ENCODE data around the gene RIBC2.

Gene RIBC2

DNA sequence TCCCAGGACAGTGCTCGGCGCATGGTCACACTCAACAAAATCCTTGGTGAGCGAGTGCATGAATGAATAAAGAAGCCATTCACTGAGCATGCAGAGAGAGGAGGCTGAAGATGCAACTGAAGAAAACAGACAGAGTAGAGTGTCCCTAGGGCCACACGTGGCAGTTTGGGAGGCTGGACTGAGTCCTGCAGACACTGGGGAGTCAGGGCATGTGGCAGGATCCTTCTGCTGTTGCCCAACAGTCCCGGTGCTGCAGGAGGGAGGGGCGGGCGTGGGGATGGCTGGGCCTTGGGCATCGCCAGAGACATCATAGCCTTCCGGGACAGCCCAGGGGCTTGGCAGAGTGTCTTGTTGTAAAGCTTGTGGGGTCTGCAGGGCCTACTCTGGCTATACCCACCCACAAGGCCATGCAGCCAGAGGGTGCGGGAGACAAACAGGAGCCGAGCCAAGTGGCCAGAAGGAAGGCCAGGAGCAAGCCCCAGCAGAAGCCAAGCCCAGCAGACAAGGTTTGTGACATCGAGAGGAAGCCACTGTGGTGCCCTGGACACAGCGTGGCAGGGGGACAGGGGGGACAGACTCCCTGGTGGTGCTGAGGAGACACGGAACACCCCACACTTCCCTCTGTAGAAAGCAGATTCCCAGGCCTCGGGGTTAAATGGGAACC is 62.5 kb downstream of the RIBC2 start:
- DNase-seq: no peak

DNA sequence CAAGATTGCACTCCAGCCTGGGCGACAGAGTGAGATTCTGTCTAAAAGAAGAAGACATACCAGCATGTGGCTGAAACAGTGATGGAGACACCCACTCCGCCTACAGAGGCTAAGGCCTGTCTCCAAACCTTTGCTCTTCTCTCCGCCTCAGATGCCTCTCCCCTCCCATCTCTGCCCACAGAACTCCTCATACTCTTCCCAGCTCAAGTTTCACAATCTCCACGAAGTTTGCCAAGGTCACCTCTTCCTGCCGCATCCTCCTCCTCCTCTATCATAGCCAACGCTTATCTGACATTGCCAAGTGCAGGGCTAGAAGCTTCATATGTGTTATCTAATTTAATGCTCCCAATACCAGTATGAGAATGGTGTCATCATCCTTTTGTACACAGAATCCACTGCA is 63.3 kb downstream of the RIBC2 start:
- no peak for DNase-seq

DNA sequence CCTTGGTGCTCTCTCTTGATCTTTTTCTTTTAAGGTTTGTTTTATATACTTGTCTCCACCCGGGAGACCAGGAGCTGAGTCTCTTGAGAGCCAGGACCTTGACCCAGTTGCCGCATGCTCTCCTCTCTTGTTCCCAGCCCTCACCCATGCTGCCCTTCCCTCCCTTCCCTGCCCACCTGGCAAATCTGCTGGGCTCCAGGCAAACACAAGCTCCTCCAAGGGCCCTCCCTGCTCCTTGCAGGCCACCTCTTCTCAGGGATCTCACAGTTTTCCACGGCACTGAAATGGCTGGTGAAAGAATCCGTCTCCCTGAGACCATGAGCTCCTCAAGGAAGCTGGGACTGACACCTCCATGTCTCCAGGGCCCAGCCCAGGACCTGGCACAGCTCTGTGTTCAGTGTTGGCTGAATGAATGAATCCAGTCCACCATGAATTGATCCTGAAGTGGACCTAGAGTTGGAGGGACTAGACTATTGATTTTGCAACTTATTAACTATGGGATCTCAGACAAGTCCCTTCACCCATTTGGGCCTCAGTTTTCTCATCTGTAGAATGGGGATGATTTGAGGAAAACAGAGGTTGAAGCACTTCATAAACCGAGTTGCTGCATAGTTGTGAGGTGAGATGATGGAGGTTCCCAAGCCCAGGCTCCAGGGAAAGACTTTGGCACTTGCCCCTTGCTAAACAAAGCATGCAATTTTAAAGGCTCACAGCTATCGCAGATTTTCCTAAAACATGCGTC is 64.0 kb downstream of the RIBC2 start:
- DNase-seq: no peak

DNA sequence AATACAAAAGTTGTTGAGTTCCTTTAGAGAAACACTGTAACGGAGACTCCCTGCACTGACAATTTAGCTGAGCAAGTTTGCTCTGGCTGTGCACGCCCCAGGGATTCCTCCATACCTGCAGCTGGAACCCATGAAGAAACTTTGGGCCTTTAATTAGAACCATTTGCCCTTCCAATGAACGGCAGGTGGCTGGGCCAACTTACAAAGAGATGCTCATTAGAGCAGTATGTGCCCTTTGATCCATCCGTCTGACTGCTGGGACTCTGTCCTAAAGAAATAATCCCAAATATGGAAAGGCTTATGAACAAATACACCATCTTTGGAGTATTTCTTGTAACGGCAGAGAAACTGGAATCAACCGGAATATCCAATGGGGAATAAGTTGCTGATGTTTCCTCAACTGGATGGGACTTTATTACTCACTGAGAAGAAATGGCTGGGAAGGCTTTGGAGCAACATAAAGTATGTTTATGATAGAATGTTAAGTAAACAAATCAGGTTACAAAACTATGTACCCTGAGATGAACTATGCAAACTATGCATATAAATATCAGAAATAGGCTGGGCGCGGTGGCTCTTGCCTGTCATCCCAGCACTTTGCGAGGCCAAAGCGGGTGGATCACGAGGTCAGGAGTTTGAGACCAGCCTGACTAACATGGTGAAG is 64.7 kb downstream of the RIBC2 start:
- DNase-seq: no peak

DNA sequence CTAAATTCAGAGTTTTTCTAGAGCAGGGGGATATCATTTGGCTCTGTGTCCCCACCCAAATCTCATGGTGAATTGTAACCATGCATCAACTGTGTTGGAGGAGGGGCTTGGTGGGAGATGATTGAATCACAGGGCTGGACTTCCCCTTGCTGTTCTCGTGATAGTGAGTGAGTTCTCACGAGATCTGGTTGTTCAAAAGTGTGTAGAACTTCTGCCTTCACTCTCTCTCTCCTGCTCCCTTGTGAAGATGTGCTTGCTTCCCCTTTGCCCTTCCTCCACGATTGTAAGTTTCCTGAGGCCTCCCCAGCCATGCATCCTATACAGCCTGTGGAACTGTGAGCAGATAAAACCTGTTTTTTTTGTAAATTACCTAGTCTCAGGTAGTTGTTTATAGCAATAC is 67.2 kb downstream of the RIBC2 start:
- DNase-seq: no peak

DNA sequence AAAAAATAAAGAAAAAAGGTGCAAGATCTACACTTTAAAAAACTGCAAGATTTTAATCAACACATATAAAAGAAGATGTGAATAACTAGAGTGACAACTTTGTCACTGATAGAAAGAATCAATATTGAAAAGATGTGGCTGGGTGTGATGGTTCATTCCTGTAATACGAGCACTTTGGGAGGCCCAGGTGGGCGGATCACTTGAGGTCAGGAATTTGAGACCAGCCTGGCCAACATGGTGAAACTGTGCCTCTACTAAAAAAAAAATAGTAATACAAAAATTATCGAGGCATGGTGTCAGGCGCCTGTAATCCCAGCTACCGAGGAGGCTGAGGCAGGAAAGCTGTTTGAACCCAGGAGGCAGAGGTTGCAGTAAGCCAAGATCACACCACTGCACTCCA is 68.2 kb downstream of the RIBC2 start:
- no peak for DNase-seq

Measured in NCI-H1048 (cell line).